Right hindlimb (tissue), 1 donor: ENCODE data around the gene OGDHL.

Experiments used
- DNase-seq: peaks from one replicate; pipeline ENCODE4 v3.0.0-alpha.2; 2018

Gene OGDHL

DNA sequence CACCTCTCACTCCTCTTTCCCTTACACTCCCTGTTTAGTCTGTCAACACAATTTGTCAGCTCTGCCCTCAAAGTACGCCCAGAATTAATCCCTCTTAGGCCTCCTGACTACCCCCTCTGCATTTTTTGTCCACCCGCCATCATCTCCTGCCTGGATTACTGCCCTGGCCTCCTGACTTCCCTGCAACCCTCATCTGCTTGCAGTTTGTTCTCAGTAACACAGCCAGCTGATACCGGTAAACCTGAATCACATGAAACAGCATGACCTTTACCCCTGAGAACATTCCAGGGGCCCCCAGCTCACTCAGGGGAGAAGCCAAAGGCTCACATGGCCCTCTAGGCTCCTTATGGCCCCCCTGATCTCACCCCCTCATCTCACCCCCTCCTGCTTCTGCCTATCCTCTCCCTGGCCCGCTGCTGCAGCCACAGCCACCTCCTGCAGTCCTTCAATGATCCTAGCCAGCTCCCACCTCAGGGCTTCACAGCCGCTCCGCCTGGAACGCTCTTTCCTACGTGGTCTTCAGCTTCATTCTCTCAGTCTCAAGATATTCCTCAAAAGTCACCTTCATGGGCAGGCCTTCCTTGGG, 73.8 kb downstream of the OGDHL start:
- DNase-seq = no peak

DNA sequence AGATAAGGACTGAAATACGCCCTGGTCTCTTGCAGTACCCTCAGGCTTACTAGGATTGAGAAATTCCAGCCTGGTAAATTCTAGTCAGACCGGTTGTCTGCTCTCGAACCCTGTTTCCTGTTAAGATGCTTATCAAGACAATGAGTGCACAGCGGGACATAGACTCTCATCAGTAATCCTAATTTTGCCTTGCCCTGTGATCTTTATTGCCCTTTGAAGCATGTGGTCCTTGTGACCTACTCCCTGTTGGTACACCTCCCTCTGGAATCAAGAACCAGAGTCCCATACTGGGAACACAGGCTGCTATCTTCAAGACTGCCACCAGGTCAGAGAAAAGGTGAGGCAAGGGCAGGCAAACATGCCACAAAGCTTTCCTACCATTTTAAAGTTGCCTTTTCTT, 75.5 kb downstream of the OGDHL start:
- DNase-seq = no peak
